Measurements from ENCODE around the gene PHKG1.
A peak's percentile ranks its signal among the peaks of the same experiment; 100 is the strongest.
"Not testable (repeated sequence)": the region's sequence is repeated elsewhere in the genome, so short reads cannot be mapped to it uniquely, and the experiment has no call there.

The PHKG1 gene

GRCh38 chr7:56092789-56093531 is at the start of gene PHKG1:
TSS of gene PHKG1 (minus strand) at chr7:56092952. CDS start at chr7:56088941, 4,011 bp downstream.
- no peak for DNase-seq

GRCh38 chr7:56131062-56131461 is 38.3 kb upstream of the PHKG1 start:
- not testable (repeated sequence) for DNase-seq

GRCh38 chr7:56127241-56127975 is 34.7 kb upstream of the PHKG1 start:
- DNase-seq = no peak

GRCh38 chr7:56125831-56126230 is 33.1 kb upstream of the PHKG1 start:
- DNase-seq = no peak

- DNase-seq = no peak
Measured at GRCh38 chr7:56124981-56125380, 32.2 kb upstream of the PHKG1 start.

GRCh38 chr7:56121440-56121839 is 28.7 kb upstream of the PHKG1 start:
- no peak for DNase-seq

- no peak for DNase-seq
Measured at GRCh38 chr7:56115852-56116538, 23.2 kb upstream of the PHKG1 start, which contains the start of gene NUPR2. TSS of gene NUPR2 (minus strand) at chr7:56116417. CDS start at chr7:56116314, 103 bp downstream.

GRCh38 chr7:56112244-56112643 is 19.5 kb upstream of the PHKG1 start:
- not testable (repeated sequence) for DNase-seq

- no peak for DNase-seq
Measured at GRCh38 chr7:56110611-56111010, 17.9 kb upstream of the PHKG1 start.

GRCh38 chr7:56107954-56108258 is 15.2 kb upstream of the PHKG1 start:
- DNase-seq = no peak

GRCh38 chr7:56106108-56107073 is 13.6 kb upstream of the PHKG1 start, which contains the start of gene CHCHD2:
TSS of gene CHCHD2 (minus strand) at chr7:56106476. CDS start at chr7:56106413, 63 bp downstream.
- peak; percentile 90 for DNase-seq

- DNase-seq = no peak
Measured at GRCh38 chr7:56105508-56105907, 12.8 kb upstream of the PHKG1 start.

GRCh38 chr7:56104138-56104537 is 11.4 kb upstream of the PHKG1 start:
- not testable (repeated sequence) for DNase-seq

- no peak for DNase-seq
Measured at GRCh38 chr7:56099653-56100052, 6.9 kb upstream of the PHKG1 start.

- DNase-seq = not testable (repeated sequence)
Measured at GRCh38 chr7:56098187-56099008, 5.6 kb upstream of the PHKG1 start.

- DNase-seq = no peak
Measured at GRCh38 chr7:56097700-56098099, 4.9 kb upstream of the PHKG1 start.

- DNase-seq = not testable (repeated sequence)
Measured at GRCh38 chr7:56092388-56092787, 364 bp downstream of the PHKG1 start.

GRCh38 chr7:56091591-56091990 is 1.2 kb downstream of the PHKG1 start:
- no peak for DNase-seq

GRCh38 chr7:56087445-56087844 is 5.3 kb downstream of the PHKG1 start:
- no peak for DNase-seq

- no peak for DNase-seq
Measured at GRCh38 chr7:56086761-56087160, 6.0 kb downstream of the PHKG1 start.

- no peak for DNase-seq
Measured at GRCh38 chr7:56083150-56083785, 9.5 kb downstream of the PHKG1 start.
